ENCODE data around the gene AHSP. TPM values are rescaled to one million over a fixed set of nuclear protein-coding genes. Genes with fewer than 3 reads are reported as not detected.
"Not testable (repeated sequence)": the region's sequence is repeated elsewhere in the genome, so short reads cannot be mapped to it uniquely, and the experiment has no call there.

AHSP gene
- total RNA-seq, 1 experiment from 2014 or later, result not detected

DNA sequence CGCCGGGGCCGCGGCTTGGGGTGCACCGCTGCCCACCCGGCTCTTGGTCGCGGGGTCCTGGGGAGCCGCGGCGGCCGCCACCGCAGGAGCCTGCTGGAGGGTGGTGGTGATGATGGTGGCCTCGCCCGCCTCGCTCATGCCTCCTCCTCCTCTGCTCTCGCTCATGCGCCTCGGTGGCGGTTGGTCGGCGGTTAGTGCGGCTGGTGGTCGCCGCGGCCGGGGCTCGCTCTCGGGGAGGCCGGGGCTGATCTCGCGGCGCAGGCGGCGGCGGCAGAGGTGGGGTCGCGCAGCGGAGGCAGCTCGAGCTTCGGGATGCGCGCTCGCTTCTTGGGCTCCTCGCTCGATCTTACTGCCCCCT is 41.6 kb downstream of the AHSP start:
- H3K4me3 ChIP-seq (ENCODE audit: low read depth, low read length, poor library complexity, severe bottlenecking), result no peak overlapping the region
- peaks cover 73% of the 10 kb centered on the region for H3K27me3 ChIP-seq (replicated peaks; ENCODE audit: insufficient read depth, low read depth, low read length, poor library complexity)
- no peak overlapping the region for H3K27ac ChIP-seq (ENCODE audit: low read depth, low read length, poor library complexity, severe bottlenecking)
- ChIA-PET CTCF (no interaction called here), POLR2A (ENCODE audit: low non-redundant PET) (no interaction called here)
- peak; percentile 52 for TF ChIP-seq EZH2 (IDR thresholded peaks at IDR 0.05; ENCODE audit: borderline replicate concordance, low read depth, low read length, poor library complexity, severe bottlenecking)
- TF ChIP-seq, protein P1, sequence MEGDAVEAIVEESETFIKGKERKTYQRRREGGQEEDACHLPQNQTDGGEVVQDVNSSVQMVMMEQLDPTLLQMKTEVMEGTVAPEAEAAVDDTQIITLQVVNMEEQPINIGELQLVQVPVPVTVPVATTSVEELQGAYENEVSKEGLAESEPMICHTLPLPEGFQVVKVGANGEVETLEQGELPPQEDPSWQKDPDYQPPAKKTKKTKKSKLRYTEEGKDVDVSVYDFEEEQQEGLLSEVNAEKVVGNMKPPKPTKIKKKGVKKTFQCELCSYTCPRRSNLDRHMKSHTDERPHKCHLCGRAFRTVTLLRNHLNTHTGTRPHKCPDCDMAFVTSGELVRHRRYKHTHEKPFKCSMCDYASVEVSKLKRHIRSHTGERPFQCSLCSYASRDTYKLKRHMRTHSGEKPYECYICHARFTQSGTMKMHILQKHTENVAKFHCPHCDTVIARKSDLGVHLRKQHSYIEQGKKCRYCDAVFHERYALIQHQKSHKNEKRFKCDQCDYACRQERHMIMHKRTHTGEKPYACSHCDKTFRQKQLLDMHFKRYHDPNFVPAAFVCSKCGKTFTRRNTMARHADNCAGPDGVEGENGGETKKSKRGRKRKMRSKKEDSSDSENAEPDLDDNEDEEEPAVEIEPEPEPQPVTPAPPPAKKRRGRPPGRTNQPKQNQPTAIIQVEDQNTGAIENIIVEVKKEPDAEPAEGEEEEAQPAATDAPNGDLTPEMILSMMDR (conservative IDR thresholded peaks at IDR 0.05; ENCODE audit: low read depth, low read length), result no peak
- no peaks in the 10 kb centered on the region for H3K9me3 ChIP-seq (ENCODE audit: low read depth, low read length, poor library complexity, severe bottlenecking)
- H3K36me3 ChIP-seq (ENCODE audit: insufficient read depth, low read length, poor library complexity, severe bottlenecking), result no peaks in the 10 kb centered on the region
- BruUV-seq (replicated peaks), result no TSS peak
- intact Hi-C loops (cut with micrococcal nuclease; ENCODE audit: unreplicated experiment), result no loop called here
- DNase-seq (ENCODE audit: low spot score), result no peak
- no peaks in the 10 kb centered on the region for H3K4me1 ChIP-seq (ENCODE audit: insufficient read depth, low read length, poor library complexity, severe bottlenecking)

GRCh38 chr16:31572821-31573220 is 45.1 kb downstream of the AHSP start:
- ChIA-PET POLR2A (ENCODE audit: low non-redundant PET) (no interaction called here), CTCF (no interaction called here)
- BruUV-seq (replicated peaks), result no TSS peak
- H3K27ac ChIP-seq (ENCODE audit: low read depth, low read length, poor library complexity, severe bottlenecking), result no peak overlapping the region
- no peak overlapping the region for H3K4me3 ChIP-seq (ENCODE audit: low read depth, low read length, poor library complexity, severe bottlenecking)
- intact Hi-C loops (cut with micrococcal nuclease; ENCODE audit: unreplicated experiment), result no loop called here
- no peak for DNase-seq (ENCODE audit: low spot score)
- H3K36me3 ChIP-seq (ENCODE audit: insufficient read depth, low read length, poor library complexity, severe bottlenecking), result no peaks in the 10 kb centered on the region
- TF ChIP-seq, protein P1 (conservative IDR thresholded peaks at IDR 0.05; ENCODE audit: low read depth, low read length), result no peak
- TF ChIP-seq EZH2 (IDR thresholded peaks at IDR 0.05; ENCODE audit: borderline replicate concordance, low read depth, low read length, poor library complexity, severe bottlenecking), result no peak
- peaks cover 44% of the 10 kb centered on the region for H3K27me3 ChIP-seq (replicated peaks; ENCODE audit: insufficient read depth, low read depth, low read length, poor library complexity)
- H3K9me3 ChIP-seq (ENCODE audit: low read depth, low read length, poor library complexity, severe bottlenecking), result no peaks in the 10 kb centered on the region
- H3K4me1 ChIP-seq (ENCODE audit: insufficient read depth, low read length, poor library complexity, severe bottlenecking), result no peaks in the 10 kb centered on the region

GRCh38 chr16:31574159-31574558 is 46.5 kb downstream of the AHSP start:
- DNase-seq (ENCODE audit: low spot score); H3K9me3 ChIP-seq (ENCODE audit: low read depth, low read length, poor library complexity, severe bottlenecking); CTCF ChIA-PET; H3K4me1 ChIP-seq (ENCODE audit: insufficient read depth, low read length, poor library complexity, severe bottlenecking); POLR2A ChIA-PET (ENCODE audit: low non-redundant PET); H3K27ac ChIP-seq (ENCODE audit: low read depth, low read length, poor library complexity, severe bottlenecking); BruUV-seq (replicated peaks); H3K36me3 ChIP-seq (ENCODE audit: insufficient read depth, low read length, poor library complexity, severe bottlenecking); H3K4me3 ChIP-seq (ENCODE audit: low read depth, low read length, poor library complexity, severe bottlenecking); intact Hi-C loops (cut with micrococcal nuclease; ENCODE audit: unreplicated experiment): not testable (repeated sequence)
- peaks cover 30% of the 10 kb centered on the region for H3K27me3 ChIP-seq (replicated peaks; ENCODE audit: insufficient read depth, low read depth, low read length, poor library complexity)

DNA sequence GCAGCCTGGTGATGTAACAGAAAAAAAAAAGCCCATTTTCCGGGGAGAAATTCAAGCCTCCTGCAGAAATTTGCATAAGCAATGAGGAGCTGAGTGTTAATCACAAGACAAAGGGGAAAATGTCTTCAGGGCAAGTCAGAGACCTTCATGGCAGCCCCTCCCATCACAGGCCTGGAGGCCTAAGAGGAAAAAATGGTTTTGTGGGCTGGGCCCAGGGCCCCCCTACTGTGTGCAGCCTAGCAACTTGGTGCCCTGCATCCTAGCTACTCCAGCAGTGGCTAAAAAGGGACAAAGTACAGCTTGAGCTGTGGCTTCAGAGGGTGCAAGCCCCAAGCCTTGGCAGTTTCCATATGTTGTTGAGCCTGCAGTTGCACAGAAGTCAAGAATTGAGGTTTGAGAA is 49.7 kb downstream of the AHSP start:
- POLR2A ChIA-PET (ENCODE audit: low non-redundant PET), result no interaction called here

More for the DNA sequence above, 49.7 kb downstream of the AHSP start:
- H3K9me3 ChIP-seq (ENCODE audit: low read depth, low read length, poor library complexity, severe bottlenecking), result no peaks in the 10 kb centered on the region
- TF ChIP-seq, protein P1 (conservative IDR thresholded peaks at IDR 0.05; ENCODE audit: low read depth, low read length), result no peak
- no peak for TF ChIP-seq EZH2 (IDR thresholded peaks at IDR 0.05; ENCODE audit: borderline replicate concordance, low read depth, low read length, poor library complexity, severe bottlenecking)
- no TSS peak for BruUV-seq (replicated peaks)
- no peaks in the 10 kb centered on the region for H3K36me3 ChIP-seq (ENCODE audit: insufficient read depth, low read length, poor library complexity, severe bottlenecking)
- no peak for DNase-seq (ENCODE audit: low spot score)
- H3K27ac ChIP-seq (ENCODE audit: low read depth, low read length, poor library complexity, severe bottlenecking), result no peak overlapping the region
- intact Hi-C loops (cut with micrococcal nuclease; ENCODE audit: unreplicated experiment), result no loop called here
- H3K27me3 ChIP-seq (replicated peaks; ENCODE audit: insufficient read depth, low read depth, low read length, poor library complexity), result no peaks in the 10 kb centered on the region
- no peaks in the 10 kb centered on the region for H3K4me1 ChIP-seq (ENCODE audit: insufficient read depth, low read length, poor library complexity, severe bottlenecking)
- no peak overlapping the region for H3K4me3 ChIP-seq (ENCODE audit: low read depth, low read length, poor library complexity, severe bottlenecking)
- CTCF ChIA-PET, result no interaction called here
